GM23338 (cell line): ENCODE data around the gene RAP1GAP2. TPM values are rescaled to one million over a fixed set of nuclear protein-coding genes. Genes with fewer than 3 reads are reported as not detected.

ENCODE experiments used
- ATAC-seq: fragments of 200-7000 bp; cut with Tn5 transposase; 3 replicates; pipeline ENCODE4 v1.9.1; 2020
- DNase-seq: peaks from one replicate; pipeline ENCODE4 v3.0.0-alpha.2; 2015; ENCODE audit warnings: low spot score
- H2AFZ ChIP-seq: fragments of 200-600 bp; sonication (generic); 2 replicates; pipeline ENCODE4 v1.8.0; 2016; ENCODE audit warnings: antibody characterized with exemption, mild to moderate bottlenecking, moderate library complexity
- H3F3A ChIP-seq: fragments of 200-600 bp; sonication (generic); replicated peaks from 2 replicates; pipeline ENCODE4 v1.8.0; 2017; ENCODE audit warnings: antibody characterized with exemption, mixed run types, low read depth
- H3K27ac ChIP-seq: fragments of 200-600 bp; sonication (generic); 2 replicates; pipeline ENCODE4 v1.6.1; 2016; ENCODE audit warnings: low read depth
- H3K27me3 ChIP-seq: fragments of 200-600 bp; sonication (generic); 2 replicates; pipeline ENCODE4 v1.8.0; 2016; ENCODE audit warnings: mild to moderate bottlenecking, mixed run types, moderate library complexity; ENCODE audit not compliant: insufficient read depth
- H3K36me3 ChIP-seq: fragments of 200-600 bp; sonication (generic); 2 replicates; pipeline ENCODE4 v1.8.0; 2016; ENCODE audit warnings: mild to moderate bottlenecking; ENCODE audit not compliant: insufficient read depth
- H3K4me1 ChIP-seq: fragments of 200-600 bp; sonication (generic); 2 replicates; pipeline ENCODE4 v1.8.0; 2016; ENCODE audit warnings: mild to moderate bottlenecking, moderate library complexity; ENCODE audit not compliant: insufficient read depth
- H3K4me2 ChIP-seq: fragments of 200-600 bp; sonication (generic); 2 replicates; pipeline ENCODE4 v1.7.1; 2017; ENCODE audit warnings: mixed run types
- H3K4me3 ChIP-seq: fragments of 200-600 bp; sonication (generic); 2 replicates; pipeline ENCODE4 v1.6.1; 2016; ENCODE audit warnings: mixed run types
- H3K79me2 ChIP-seq: fragments of 200-600 bp; sonication (generic); replicated peaks from 2 replicates; pipeline ENCODE4 v1.8.0; 2017; ENCODE audit warnings: mild to moderate bottlenecking; ENCODE audit not compliant: insufficient read depth
- H3K9me2 ChIP-seq: fragments of 200-600 bp; sonication (generic); 2 replicates; pipeline ENCODE4 v1.8.0; 2017; ENCODE audit not compliant: insufficient read depth
- H4K20me1 ChIP-seq: fragments of 200-600 bp; sonication (generic); replicated peaks from 2 replicates; pipeline ENCODE4 v1.8.0; 2017; ENCODE audit warnings: mild to moderate bottlenecking; ENCODE audit not compliant: insufficient read depth
- H3K27ac Mint-ChIP-seq: 2 replicates; pipeline ENCODE4 v1.8.0; 2020; ENCODE audit warnings: inconsistent platforms, mild to moderate bottlenecking, moderate library complexity, mixed read lengths
- H3K27me3 Mint-ChIP-seq: 3 replicates; pipeline ENCODE4 v1.8.0; 2022; ENCODE audit warnings: low read depth, mild to moderate bottlenecking, moderate library complexity, mixed read lengths, inconsistent platforms; ENCODE audit not compliant: insufficient read depth, poor library complexity
- H3K36me3 Mint-ChIP-seq: 3 replicates; pipeline ENCODE4 v1.8.0; 2021; ENCODE audit warnings: low read depth, mild to moderate bottlenecking, inconsistent platforms, moderate library complexity, mixed read lengths
- H3K4me1 Mint-ChIP-seq: 3 replicates; pipeline ENCODE4 v1.8.0; 2020; ENCODE audit warnings: mild to moderate bottlenecking, inconsistent platforms, mixed read lengths
- H3K4me3 Mint-ChIP-seq: 3 replicates; pipeline ENCODE4 v1.8.0; 2021; ENCODE audit warnings: moderate library complexity, mild to moderate bottlenecking, inconsistent platforms, mixed read lengths
- H3K9me3 Mint-ChIP-seq: 3 replicates; pipeline ENCODE4 v1.8.0; 2020; ENCODE audit warnings: moderate library complexity, mild to moderate bottlenecking, inconsistent platforms, mixed read lengths
- CREB1 ChIP-seq: fragments of 250-450 bp; sonication (Bioruptor Pico); IDR thresholded peaks from 2 replicates; pipeline ENCODE4 v1.5.0; 2020; ENCODE audit warnings: low read depth, mild to moderate bottlenecking, moderate library complexity
- EZH2phosphoT487 ChIP-seq: fragments of 200-600 bp; sonication (generic); IDR thresholded peaks from one replicate; pipeline ENCODE4 v1.8.1; 2018; ENCODE audit warnings: antibody characterized with exemption; ENCODE audit not compliant: unreplicated experiment
- JUNB ChIP-seq: IDR thresholded peaks from one replicate; pipeline ENCODE4 v1.6.1; 2016; ENCODE audit warnings: antibody characterized with exemption; ENCODE audit not compliant: unreplicated experiment
- ZNF114 ChIP-seq: fragments of 250-450 bp; sonication (Bioruptor Pico); IDR thresholded peaks from 2 replicates; pipeline ENCODE4 v1.5.0; 2020; ENCODE audit warnings: mild to moderate bottlenecking, moderate library complexity
- ZNF331 ChIP-seq: fragments of 250-450 bp; sonication (Bioruptor Pico); IDR thresholded peaks from 2 replicates; pipeline ENCODE4 v1.5.0; 2020; ENCODE audit warnings: low read depth, mild to moderate bottlenecking, moderate library complexity
- polyA plus RNA-seq: library from polyadenylated mRNA; unstranded; fragments of >200 nt; fragmentation: Nextera tagmentation; extraction: Ambion mirVana; gene quantifications from 2 replicates; pipeline ENCODE4 v1.2.1, GENCODE V29; 2016
- total RNA-seq: library from RNA; depleted of rRNA; stranded (reverse); fragments of >200 nt; shearing (Covaris generic); gene quantifications from 2 replicates; pipeline ENCODE4 v1.2.3, GENCODE V29; 2014
- TF ChIP-seq, protein P1 (sequence below): fragments of 250-450 bp; sonication (Bioruptor Pico); IDR thresholded peaks from 2 replicates; pipeline ENCODE4 v1.5.0; 2020; ENCODE audit warnings: mild to moderate bottlenecking, moderate library complexity
- TF ChIP-seq, protein P2 (sequence below): IDR thresholded peaks from 2 replicates; pipeline ENCODE4 v1.6.1; 2016; ENCODE audit warnings: antibody characterized with exemption
- TF ChIP-seq, protein P3 (sequence below), 2 experiments: fragments of 200-600 bp in 1 of 2; sonication (generic) in 1 of 2; conservative IDR thresholded peaks; 2 replicates each; pipeline versions ENCODE4 v1.5.1 to v1.6.1; 2016 to 2017; ENCODE audit warnings: antibody characterized with exemption in 2 of 2, low read depth in 2 of 2, mild to moderate bottlenecking in 2 of 2, moderate library complexity in 1 of 2
- TF ChIP-seq, protein P4 (sequence below): IDR thresholded peaks from one replicate; pipeline ENCODE4 v1.6.1; 2018; ENCODE audit warnings: antibody characterized with exemption; ENCODE audit not compliant: unreplicated experiment

The RAP1GAP2 gene
- total and polyA plus RNA-seq, 2 experiments from 2014 or later = 17.8 to 46.1 TPM

DNA sequence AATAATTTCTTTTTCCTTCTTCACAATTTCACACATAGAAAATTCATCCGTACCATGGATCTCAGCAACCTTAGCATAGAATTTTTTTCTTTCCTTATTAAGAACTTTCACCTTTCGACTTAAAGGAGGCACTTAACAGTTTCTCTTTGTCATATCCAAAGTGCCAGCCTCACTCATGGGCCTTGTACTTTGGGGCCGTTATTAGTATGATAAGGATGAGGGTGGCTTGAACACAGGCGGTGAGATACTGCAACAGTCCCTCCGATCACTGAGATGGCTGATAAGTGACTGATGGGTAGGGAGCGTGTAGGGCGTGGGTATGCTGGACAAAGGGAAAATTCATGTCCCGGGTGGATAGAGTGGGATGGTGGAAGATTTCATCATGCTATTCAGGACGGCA is 181.9 kb downstream of the RAP1GAP2 start (continued):
- TF ChIP-seq, protein P1, sequence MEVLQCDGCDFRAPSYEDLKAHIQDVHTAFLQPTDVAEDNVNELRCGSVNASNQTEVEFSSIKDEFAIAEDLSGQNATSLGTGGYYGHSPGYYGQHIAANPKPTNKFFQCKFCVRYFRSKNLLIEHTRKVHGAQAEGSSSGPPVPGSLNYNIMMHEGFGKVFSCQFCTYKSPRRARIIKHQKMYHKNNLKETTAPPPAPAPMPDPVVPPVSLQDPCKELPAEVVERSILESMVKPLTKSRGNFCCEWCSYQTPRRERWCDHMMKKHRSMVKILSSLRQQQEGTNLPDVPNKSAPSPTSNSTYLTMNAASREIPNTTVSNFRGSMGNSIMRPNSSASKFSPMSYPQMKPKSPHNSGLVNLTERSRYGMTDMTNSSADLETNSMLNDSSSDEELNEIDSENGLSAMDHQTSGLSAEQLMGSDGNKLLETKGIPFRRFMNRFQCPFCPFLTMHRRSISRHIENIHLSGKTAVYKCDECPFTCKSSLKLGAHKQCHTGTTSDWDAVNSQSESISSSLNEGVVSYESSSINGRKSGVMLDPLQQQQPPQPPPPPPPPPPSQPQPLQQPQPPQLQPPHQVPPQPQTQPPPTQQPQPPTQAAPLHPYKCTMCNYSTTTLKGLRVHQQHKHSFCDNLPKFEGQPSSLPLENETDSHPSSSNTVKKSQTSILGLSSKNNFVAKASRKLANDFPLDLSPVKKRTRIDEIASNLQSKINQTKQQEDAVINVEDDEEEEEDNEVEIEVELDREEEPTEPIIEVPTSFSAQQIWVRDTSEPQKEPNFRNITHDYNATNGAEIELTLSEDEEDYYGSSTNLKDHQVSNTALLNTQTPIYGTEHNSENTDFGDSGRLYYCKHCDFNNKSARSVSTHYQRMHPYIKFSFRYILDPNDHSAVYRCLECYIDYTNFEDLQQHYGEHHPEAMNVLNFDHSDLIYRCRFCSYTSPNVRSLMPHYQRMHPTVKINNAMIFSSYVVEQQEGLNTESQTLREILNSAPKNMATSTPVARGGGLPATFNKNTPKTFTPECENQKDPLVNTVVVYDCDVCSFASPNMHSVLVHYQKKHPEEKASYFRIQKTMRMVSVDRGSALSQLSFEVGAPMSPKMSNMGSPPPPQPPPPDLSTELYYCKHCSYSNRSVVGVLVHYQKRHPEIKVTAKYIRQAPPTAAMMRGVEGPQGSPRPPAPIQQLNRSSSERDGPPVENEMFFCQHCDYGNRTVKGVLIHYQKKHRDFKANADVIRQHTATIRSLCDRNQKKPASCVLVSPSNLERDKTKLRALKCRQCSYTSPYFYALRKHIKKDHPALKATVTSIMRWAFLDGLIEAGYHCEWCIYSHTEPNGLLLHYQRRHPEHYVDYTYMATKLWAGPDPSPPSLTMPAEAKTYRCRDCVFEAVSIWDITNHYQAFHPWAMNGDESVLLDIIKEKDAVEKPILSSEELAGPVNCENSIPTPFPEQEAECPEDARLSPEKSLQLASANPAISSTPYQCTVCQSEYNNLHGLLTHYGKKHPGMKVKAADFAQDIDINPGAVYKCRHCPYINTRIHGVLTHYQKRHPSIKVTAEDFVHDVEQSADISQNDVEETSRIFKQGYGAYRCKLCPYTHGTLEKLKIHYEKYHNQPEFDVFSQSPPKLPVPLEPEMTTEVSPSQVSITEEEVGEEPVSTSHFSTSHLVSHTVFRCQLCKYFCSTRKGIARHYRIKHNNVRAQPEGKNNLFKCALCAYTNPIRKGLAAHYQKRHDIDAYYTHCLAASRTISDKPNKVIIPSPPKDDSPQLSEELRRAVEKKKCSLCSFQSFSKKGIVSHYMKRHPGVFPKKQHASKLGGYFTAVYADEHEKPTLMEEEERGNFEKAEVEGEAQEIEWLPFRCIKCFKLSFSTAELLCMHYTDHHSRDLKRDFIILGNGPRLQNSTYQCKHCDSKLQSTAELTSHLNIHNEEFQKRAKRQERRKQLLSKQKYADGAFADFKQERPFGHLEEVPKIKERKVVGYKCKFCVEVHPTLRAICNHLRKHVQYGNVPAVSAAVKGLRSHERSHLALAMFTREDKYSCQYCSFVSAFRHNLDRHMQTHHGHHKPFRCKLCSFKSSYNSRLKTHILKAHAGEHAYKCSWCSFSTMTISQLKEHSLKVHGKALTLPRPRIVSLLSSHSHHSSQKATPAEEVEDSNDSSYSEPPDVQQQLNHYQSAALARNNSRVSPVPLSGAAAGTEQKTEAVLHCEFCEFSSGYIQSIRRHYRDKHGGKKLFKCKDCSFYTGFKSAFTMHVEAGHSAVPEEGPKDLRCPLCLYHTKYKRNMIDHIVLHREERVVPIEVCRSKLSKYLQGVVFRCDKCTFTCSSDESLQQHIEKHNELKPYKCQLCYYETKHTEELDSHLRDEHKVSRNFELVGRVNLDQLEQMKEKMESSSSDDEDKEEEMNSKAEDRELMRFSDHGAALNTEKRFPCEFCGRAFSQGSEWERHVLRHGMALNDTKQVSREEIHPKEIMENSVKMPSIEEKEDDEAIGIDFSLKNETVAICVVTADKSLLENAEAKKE = no peak
- TF ChIP-seq JUNB (no peak), ZNF331 (CRISPR knock-in tag) (no peak), CREB1 (no peak)
- TF ChIP-seq, protein P2, sequence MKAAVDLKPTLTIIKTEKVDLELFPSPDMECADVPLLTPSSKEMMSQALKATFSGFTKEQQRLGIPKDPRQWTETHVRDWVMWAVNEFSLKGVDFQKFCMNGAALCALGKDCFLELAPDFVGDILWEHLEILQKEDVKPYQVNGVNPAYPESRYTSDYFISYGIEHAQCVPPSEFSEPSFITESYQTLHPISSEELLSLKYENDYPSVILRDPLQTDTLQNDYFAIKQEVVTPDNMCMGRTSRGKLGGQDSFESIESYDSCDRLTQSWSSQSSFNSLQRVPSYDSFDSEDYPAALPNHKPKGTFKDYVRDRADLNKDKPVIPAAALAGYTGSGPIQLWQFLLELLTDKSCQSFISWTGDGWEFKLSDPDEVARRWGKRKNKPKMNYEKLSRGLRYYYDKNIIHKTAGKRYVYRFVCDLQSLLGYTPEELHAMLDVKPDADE = no peak
- TF ChIP-seq, protein P3, sequence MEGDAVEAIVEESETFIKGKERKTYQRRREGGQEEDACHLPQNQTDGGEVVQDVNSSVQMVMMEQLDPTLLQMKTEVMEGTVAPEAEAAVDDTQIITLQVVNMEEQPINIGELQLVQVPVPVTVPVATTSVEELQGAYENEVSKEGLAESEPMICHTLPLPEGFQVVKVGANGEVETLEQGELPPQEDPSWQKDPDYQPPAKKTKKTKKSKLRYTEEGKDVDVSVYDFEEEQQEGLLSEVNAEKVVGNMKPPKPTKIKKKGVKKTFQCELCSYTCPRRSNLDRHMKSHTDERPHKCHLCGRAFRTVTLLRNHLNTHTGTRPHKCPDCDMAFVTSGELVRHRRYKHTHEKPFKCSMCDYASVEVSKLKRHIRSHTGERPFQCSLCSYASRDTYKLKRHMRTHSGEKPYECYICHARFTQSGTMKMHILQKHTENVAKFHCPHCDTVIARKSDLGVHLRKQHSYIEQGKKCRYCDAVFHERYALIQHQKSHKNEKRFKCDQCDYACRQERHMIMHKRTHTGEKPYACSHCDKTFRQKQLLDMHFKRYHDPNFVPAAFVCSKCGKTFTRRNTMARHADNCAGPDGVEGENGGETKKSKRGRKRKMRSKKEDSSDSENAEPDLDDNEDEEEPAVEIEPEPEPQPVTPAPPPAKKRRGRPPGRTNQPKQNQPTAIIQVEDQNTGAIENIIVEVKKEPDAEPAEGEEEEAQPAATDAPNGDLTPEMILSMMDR (conservative IDR thresholded peaks at IDR 0.05; ENCODE audit: low read depth in 2 of 2) = no peak

DNA sequence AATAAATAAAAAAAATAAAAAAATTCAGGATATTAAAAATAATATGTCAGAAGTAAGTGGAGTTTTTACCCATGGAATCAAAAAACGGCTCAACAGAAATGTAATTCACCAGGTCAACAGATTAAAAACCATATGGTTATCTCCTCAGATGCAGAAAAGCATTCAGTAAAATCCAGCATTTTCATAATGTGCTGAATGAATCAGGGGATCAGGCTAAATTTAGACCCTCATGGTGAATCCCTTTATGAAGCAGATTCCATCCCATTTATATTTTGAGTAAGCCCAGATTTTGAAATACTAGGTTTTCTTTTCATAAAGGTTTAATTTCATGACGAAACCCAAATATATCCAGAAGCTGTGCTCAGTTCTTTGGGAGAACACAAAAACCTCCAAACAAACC is 182.8 kb downstream of the RAP1GAP2 start:
- Histone ChIP-seq H3K79me2 (no peaks in the 10 kb centered on the region), H3K27me3 (no peaks in the 10 kb centered on the region), H2AFZ (no peak overlapping the region), H3K27ac (peak overlapping the region; percentile 14; the same call in 1 of the 2 replicates), H3K36me3 (peaks cover 13% of the 10 kb centered on the region; the same call in 1 of the 2 replicates), H3F3A (no peaks in the 10 kb centered on the region; the same call in 1 of the 2 replicates), H3K4me2 (no peak overlapping the region), H3K4me3 (no peak overlapping the region), H3K4me1 (no peaks in the 10 kb centered on the region), H4K20me1 (peaks cover 4% of the 10 kb centered on the region), H3K9me2 (no peaks in the 10 kb centered on the region)
- Mint-ChIP-seq H3K36me3 (peaks cover 34% of the 10 kb centered on the region), H3K9me3 (no peaks in the 10 kb centered on the region), H3K27ac (no peak overlapping the region), H3K4me3 (no peak overlapping the region), H3K4me1 (no peaks in the 10 kb centered on the region; the same call in 2 of the 3 replicates), H3K27me3 (peaks cover 9% of the 10 kb centered on the region)
- DNase-seq (no peak), ATAC-seq (no peak)
- no peak for TF ChIP-seq ZNF331 (CRISPR knock-in tag)
- TF ChIP-seq, protein P4, sequence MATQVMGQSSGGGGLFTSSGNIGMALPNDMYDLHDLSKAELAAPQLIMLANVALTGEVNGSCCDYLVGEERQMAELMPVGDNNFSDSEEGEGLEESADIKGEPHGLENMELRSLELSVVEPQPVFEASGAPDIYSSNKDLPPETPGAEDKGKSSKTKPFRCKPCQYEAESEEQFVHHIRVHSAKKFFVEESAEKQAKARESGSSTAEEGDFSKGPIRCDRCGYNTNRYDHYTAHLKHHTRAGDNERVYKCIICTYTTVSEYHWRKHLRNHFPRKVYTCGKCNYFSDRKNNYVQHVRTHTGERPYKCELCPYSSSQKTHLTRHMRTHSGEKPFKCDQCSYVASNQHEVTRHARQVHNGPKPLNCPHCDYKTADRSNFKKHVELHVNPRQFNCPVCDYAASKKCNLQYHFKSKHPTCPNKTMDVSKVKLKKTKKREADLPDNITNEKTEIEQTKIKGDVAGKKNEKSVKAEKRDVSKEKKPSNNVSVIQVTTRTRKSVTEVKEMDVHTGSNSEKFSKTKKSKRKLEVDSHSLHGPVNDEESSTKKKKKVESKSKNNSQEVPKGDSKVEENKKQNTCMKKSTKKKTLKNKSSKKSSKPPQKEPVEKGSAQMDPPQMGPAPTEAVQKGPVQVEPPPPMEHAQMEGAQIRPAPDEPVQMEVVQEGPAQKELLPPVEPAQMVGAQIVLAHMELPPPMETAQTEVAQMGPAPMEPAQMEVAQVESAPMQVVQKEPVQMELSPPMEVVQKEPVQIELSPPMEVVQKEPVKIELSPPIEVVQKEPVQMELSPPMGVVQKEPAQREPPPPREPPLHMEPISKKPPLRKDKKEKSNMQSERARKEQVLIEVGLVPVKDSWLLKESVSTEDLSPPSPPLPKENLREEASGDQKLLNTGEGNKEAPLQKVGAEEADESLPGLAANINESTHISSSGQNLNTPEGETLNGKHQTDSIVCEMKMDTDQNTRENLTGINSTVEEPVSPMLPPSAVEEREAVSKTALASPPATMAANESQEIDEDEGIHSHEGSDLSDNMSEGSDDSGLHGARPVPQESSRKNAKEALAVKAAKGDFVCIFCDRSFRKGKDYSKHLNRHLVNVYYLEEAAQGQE = no peak
- no peak for TF ChIP-seq EZH2phosphoT487
- no peak for TF ChIP-seq ZNF114 (CRISPR knock-in tag)
- TF ChIP-seq JUNB = no peak
- TF ChIP-seq, protein P2 = no peak
